Fibroblast of lung (primary cell): ENCODE measurements around the gene PACSIN2. TPM values are rescaled to one million over a fixed set of nuclear protein-coding genes. Genes with fewer than 3 reads are reported as not detected.

Source experiments
- DNase-seq, 2 donors: peaks; one replicate each; pipeline versions ENCODE4 v3.0.0 to v3.0.0-alpha.2; 2010; ENCODE audit warnings: low read depth in 2 of 2
- H2AFZ ChIP-seq: 2 replicates; pipeline ENCODE4 v1.5.1; 2012; ENCODE audit warnings: low read length, control low read depth, inconsistent platforms
- H3K27ac ChIP-seq: 2 replicates; pipeline ENCODE4 v1.5.1; 2011; ENCODE audit warnings: low read length, control low read depth; ENCODE audit not compliant: insufficient read depth
- H3K27me3 ChIP-seq: 2 replicates; pipeline ENCODE4 v1.5.1; 2011; ENCODE audit warnings: mild to moderate bottlenecking, low read length; ENCODE audit not compliant: control insufficient read depth, insufficient read depth
- H3K36me3 ChIP-seq: 2 replicates; pipeline ENCODE4 v1.5.1; 2011; ENCODE audit warnings: low read length; ENCODE audit not compliant: control insufficient read depth, insufficient read depth
- H3K4me1 ChIP-seq: 2 replicates; pipeline ENCODE4 v1.5.1; 2011; ENCODE audit warnings: low read length; ENCODE audit not compliant: control insufficient read depth, insufficient read depth; ENCODE audit errors: extremely low read depth
- H3K4me2 ChIP-seq: 2 replicates; pipeline ENCODE4 v1.5.1; 2011; ENCODE audit warnings: low read length, control low read depth; ENCODE audit not compliant: insufficient read depth; ENCODE audit errors: extremely low read depth
- H3K4me3 ChIP-seq, 4 experiments: fragments of 200-600 bp in 1 of 4; sonication (generic) in 1 of 4; replicated peaks in 1 of 4; 2 replicates each; pipeline ENCODE4 v1.5.1; 2011 to 2016; ENCODE audit warnings: low read length in 4 of 4, low read depth in 3 of 4, mild to moderate bottlenecking in 3 of 4, control low read depth in 2 of 4, inconsistent platforms in 1 of 4, mixed read lengths in 1 of 4; ENCODE audit not compliant: insufficient read depth in 1 of 4; ENCODE audit errors: control extremely low read depth in 1 of 4
- H3K79me2 ChIP-seq: 2 replicates; pipeline ENCODE4 v1.5.1; 2012; ENCODE audit warnings: mild to moderate bottlenecking, low read length, inconsistent platforms; ENCODE audit not compliant: control insufficient read depth, insufficient read depth
- H3K9ac ChIP-seq: 2 replicates; pipeline ENCODE4 v1.5.1; 2011; ENCODE audit warnings: mild to moderate bottlenecking, low read length, control low read depth; ENCODE audit not compliant: insufficient read depth
- H3K9me3 ChIP-seq: 2 replicates; pipeline ENCODE4 v1.5.1; 2012; ENCODE audit warnings: low read depth, low read length; ENCODE audit not compliant: control insufficient read depth, insufficient read depth
- H4K20me1 ChIP-seq: 2 replicates; pipeline ENCODE4 v1.5.1; 2011; ENCODE audit warnings: low read length; ENCODE audit not compliant: control insufficient read depth, insufficient read depth; ENCODE audit errors: extremely low read depth
- EZH2 ChIP-seq: IDR thresholded peaks from 2 replicates; pipeline ENCODE4 v1.5.1; 2012; ENCODE audit warnings: low read length, control low read depth, mild to moderate bottlenecking; ENCODE audit errors: missing control alignments
- polyA plus RNA-seq, 2 donors: library from polyadenylated mRNA; depleted of rRNA in 1 of 2; stranded (reverse) in 1 of 2; unstranded in 1 of 2; fragments of >200 nt; gene quantifications; 2 replicates each; pipeline ENCODE4 v1.2.1, GENCODE V29; 2011 to 2012; ENCODE audit warnings: missing spikeins in 1 of 2
- total RNA-seq: library from RNA; depleted of rRNA; stranded (reverse); fragments of >200 nt; gene quantifications from 2 replicates; pipeline ENCODE4 v1.2.1, GENCODE V29; 2014
- TF ChIP-seq, protein P1 (sequence below), 2 donors: IDR thresholded peaks in 1 of 2; conservative IDR thresholded peaks in 1 of 2; 1 replicate in 1 of 2; 2 replicates in 1 of 2; pipeline ENCODE4 v1.5.1; 2011 to 2012; ENCODE audit warnings: low read length in 2 of 2, control low read depth in 1 of 2, inconsistent platforms in 1 of 2, low read depth in 1 of 2, mild to moderate bottlenecking in 1 of 2

PACSIN2 gene
- total and polyA plus RNA-seq, 2 donors (not counting 1 experiment from before 2014, with no cell fraction given): 30.1 to 41.4 TPM

DNA sequence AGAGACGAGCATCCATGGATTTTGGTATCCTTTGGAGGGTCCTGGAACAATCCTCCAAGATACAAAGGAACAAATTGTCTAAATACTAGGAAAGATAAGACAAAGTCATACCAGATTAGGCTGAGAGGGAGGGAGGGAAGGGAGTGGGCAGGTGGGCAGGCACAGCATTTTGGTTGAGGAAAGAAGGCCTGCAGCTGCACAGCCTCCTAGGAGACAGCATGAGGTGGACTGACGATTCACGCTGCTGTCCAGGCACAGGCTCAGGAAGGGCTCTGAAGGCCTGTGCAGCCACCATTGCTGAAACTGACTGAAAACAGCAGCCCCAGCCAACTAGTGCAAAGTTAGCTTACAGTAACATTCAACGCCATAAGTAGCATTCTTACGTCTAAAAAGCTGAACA, 64.7 kb downstream of the PACSIN2 start:
- Histone ChIP-seq H3K4me2 (no peak overlapping the region), H2AFZ (no peak overlapping the region), H3K27me3 (no peaks in the 10 kb centered on the region), H3K79me2 (peaks cover 40% of the 10 kb centered on the region), H3K4me1 (peaks cover 9% of the 10 kb centered on the region), H3K27ac (no peak overlapping the region), H3K9ac (no peak overlapping the region), H3K4me3 (no peak overlapping the region), H4K20me1 (no peaks in the 10 kb centered on the region), H3K36me3 (peaks cover 2% of the 10 kb centered on the region), H3K9me3 (no peaks in the 10 kb centered on the region)
- TF ChIP-seq EZH2: no peak
- TF ChIP-seq, protein P1, sequence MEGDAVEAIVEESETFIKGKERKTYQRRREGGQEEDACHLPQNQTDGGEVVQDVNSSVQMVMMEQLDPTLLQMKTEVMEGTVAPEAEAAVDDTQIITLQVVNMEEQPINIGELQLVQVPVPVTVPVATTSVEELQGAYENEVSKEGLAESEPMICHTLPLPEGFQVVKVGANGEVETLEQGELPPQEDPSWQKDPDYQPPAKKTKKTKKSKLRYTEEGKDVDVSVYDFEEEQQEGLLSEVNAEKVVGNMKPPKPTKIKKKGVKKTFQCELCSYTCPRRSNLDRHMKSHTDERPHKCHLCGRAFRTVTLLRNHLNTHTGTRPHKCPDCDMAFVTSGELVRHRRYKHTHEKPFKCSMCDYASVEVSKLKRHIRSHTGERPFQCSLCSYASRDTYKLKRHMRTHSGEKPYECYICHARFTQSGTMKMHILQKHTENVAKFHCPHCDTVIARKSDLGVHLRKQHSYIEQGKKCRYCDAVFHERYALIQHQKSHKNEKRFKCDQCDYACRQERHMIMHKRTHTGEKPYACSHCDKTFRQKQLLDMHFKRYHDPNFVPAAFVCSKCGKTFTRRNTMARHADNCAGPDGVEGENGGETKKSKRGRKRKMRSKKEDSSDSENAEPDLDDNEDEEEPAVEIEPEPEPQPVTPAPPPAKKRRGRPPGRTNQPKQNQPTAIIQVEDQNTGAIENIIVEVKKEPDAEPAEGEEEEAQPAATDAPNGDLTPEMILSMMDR (conservative IDR thresholded peaks at IDR 0.05 in 1 of 2, IDR thresholded peaks at IDR 0.05 in 1 of 2; ENCODE audit: low read depth in 1 of 2, low read length in 2 of 2): no peak
- DNase-seq: no peak

DNA sequence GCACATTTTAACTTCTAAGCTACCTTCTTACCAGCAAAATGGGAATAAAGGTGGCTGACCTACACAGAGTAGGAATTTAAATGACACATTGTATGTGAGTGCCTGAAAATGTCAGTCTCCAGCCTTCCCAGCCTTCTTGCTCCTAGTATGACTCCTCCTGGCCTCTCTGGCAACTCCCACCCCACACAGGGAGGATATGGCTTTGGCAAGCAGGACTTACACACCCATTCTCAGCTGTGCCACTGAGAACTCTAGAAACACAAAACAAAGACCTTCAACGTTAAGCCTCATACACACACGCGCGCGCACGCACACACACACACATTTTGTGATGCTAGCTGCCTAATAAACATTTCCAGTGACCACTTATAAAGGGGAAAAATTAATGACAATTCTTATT, 65.8 kb downstream of the PACSIN2 start:
- Histone ChIP-seq H2AFZ (no peak overlapping the region), H4K20me1 (no peaks in the 10 kb centered on the region), H3K79me2 (peaks cover 33% of the 10 kb centered on the region), H3K9me3 (no peaks in the 10 kb centered on the region), H3K4me3 (no peak overlapping the region), H3K27ac (no peak overlapping the region), H3K27me3 (no peaks in the 10 kb centered on the region), H3K4me1 (peaks cover 9% of the 10 kb centered on the region), H3K4me2 (no peak overlapping the region), H3K9ac (no peak overlapping the region), H3K36me3 (peaks cover 2% of the 10 kb centered on the region)
- peak; percentile 74 for DNase-seq
- TF ChIP-seq, protein P1 (conservative IDR thresholded peaks at IDR 0.05 in 1 of 2, IDR thresholded peaks at IDR 0.05 in 1 of 2; ENCODE audit: low read depth in 1 of 2, low read length in 2 of 2): no peak

DNA sequence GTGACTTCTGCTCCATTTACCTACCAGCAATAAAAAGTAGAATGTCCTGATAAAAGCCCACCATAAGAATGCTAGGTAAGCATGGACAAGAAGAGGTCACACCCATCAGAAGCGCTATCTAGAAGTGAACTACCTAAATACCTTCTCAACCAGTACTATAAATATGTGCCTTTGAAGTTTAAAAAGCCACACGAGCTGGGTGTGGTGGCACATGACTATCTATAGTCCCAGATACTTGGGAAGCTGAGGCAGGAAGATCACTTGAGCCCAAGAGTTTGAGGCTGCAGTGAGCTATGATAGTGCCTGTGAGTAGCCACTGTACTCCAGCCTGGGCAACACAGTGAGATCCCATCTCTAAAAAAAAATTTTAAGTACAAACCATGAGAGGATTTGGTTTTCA, 66.7 kb downstream of the PACSIN2 start:
- DNase-seq: no peak
- peaks cover 29% of the 10 kb centered on the region for H3K79me2 ChIP-seq
- no peaks in the 10 kb centered on the region for H3K27me3 ChIP-seq
- no peak overlapping the region for H2AFZ ChIP-seq
- no peaks in the 10 kb centered on the region for H3K9me3 ChIP-seq
- H3K27ac ChIP-seq: no peak overlapping the region
- H3K9ac ChIP-seq: no peak overlapping the region
- no peak overlapping the region for H3K4me2 ChIP-seq
- H4K20me1 ChIP-seq: no peaks in the 10 kb centered on the region
- H3K4me1 ChIP-seq: peaks cover 9% of the 10 kb centered on the region
- H3K4me3 ChIP-seq: no peak overlapping the region
- H3K36me3 ChIP-seq: peaks cover 2% of the 10 kb centered on the region
- TF ChIP-seq, protein P1 (conservative IDR thresholded peaks at IDR 0.05 in 1 of 2, IDR thresholded peaks at IDR 0.05 in 1 of 2; ENCODE audit: low read depth in 1 of 2, low read length in 2 of 2): no peak
